Lung (tissue), 12 donors: ENCODE results near the gene FOXR2. TPM values are rescaled to one million over a fixed set of nuclear protein-coding genes. Genes with fewer than 3 reads are reported as not detected.

Experiments
- ATAC-seq: fragments of 200-7000 bp; cut with Tn5 transposase; one replicate; pipeline ENCODE4 v1.9.1; 2020; ENCODE audit warnings: moderate number of reproducible peaks; ENCODE audit not compliant: insufficient read depth, low FRiP score
- DNase-seq, 3 donors: peaks; one replicate each; pipeline ENCODE4 v3.0.0-alpha.2; 2013 to 2017
- H3K27ac ChIP-seq, 2 donors: one replicate each; pipeline ENCODE4 v1.5.1; 2013; ENCODE audit warnings: mild to moderate bottlenecking in 2 of 2, moderate library complexity in 2 of 2, control low read depth in 1 of 2, inconsistent platforms in 1 of 2, low read depth in 1 of 2, low read length in 1 of 2
- H3K27me3 ChIP-seq, 3 donors: one replicate each; pipeline ENCODE4 v1.5.1; 2013; ENCODE audit warnings: low read length in 2 of 3; ENCODE audit not compliant: control insufficient read depth in 3 of 3, insufficient read depth in 3 of 3
- H3K36me3 ChIP-seq, 4 donors: one replicate each; pipeline ENCODE4 v1.5.1; 2013; ENCODE audit warnings: low read length in 4 of 4, mild to moderate bottlenecking in 1 of 4, moderate library complexity in 1 of 4; ENCODE audit not compliant: control insufficient read depth in 4 of 4, insufficient read depth in 4 of 4
- H3K4me1 ChIP-seq, 5 donors: one replicate each; pipeline ENCODE4 v1.5.1; 2013; ENCODE audit warnings: low read length in 5 of 5, mild to moderate bottlenecking in 2 of 5, moderate library complexity in 1 of 5; ENCODE audit not compliant: control insufficient read depth in 5 of 5, insufficient read depth in 5 of 5
- H3K4me3 ChIP-seq: one replicate; pipeline ENCODE4 v1.5.1; 2013; ENCODE audit warnings: mild to moderate bottlenecking, control low read depth, moderate library complexity
- H3K9ac ChIP-seq, 2 donors: one replicate each; pipeline ENCODE4 v1.5.1; 2013; ENCODE audit warnings: low read length in 2 of 2, control low read depth in 1 of 2; ENCODE audit not compliant: insufficient read depth in 1 of 2
- H3K9me3 ChIP-seq, 4 donors: one replicate each; pipeline ENCODE4 v1.5.1; 2013; ENCODE audit warnings: low read length in 3 of 4, mild to moderate bottlenecking in 1 of 4, moderate library complexity in 1 of 4; ENCODE audit not compliant: control insufficient read depth in 4 of 4, insufficient read depth in 3 of 4
- CTCF ChIP-seq: IDR thresholded peaks from 2 replicates; pipeline ENCODE4 v1.5.1; 2012; ENCODE audit warnings: mild to moderate bottlenecking; ENCODE audit errors: control extremely low read depth, extremely low read depth
- WGBS, 2 donors: extraction: QIAGEN DNeasy Blood & Tissue Kit; methylation state at CpG; one replicate each; pipeline ENCODE4 v1.1.7; 2013; 5-methylcytosine and 5-hydroxymethylcytosine counted together
- polyA plus RNA-seq, 2 donors: library from polyadenylated mRNA; stranded (reverse); fragments of 200-250 nt; gene quantifications; one replicate each; pipeline ENCODE4 v1.2.1, GENCODE V29; 2013
- total RNA-seq, 2 donors: library from RNA; depleted of rRNA in 1 of 2; stranded (reverse); fragments of >200 nt in 1 of 2; gene quantifications; one replicate each; pipeline ENCODE4 v1.2.1, GENCODE V29; 2014 to 2021
- donor health status: control.
- donor health status: control.
- donor health status: Bipolar disorder and iron deficiency.
- donor health status: healthy.
- donor health status: DM: yes; HTN: yes; CAD: no.

Gene FOXR2
- total and polyA plus RNA-seq, 4 donors, result not detected

DNA sequence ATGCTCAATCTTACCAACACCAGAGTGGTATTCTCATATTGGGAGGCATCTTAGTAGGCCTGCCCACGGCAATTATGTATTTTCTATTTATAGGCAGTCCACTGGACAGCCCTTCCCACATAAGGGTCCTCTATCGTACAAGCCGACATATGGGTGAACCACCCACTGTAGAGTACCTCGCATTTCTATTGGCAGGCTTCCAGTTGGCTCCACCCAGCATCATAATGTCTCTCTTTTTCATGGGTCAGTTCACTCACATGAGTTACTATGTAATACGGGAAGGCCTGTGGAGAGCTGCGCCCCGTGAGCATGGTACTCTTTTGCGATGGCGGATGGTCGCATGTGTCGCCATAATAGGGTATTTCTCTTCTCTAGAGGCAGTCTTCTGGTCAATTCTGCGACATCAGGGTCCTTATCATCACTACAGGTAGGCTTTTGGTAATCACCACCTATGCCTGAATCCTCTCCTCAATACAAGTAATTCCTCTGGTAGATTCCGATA lies 29.4 kb upstream of the FOXR2 start:
- no peak overlapping the region for H3K4me3 ChIP-seq
- no peak overlapping the region for H3K9ac ChIP-seq
- no peaks in the 10 kb centered on the region for H3K27me3 ChIP-seq
- H3K27ac ChIP-seq, result no peak overlapping the region
- no peaks in the 10 kb centered on the region for H3K36me3 ChIP-seq
- no peak for DNase-seq
- no peak for TF ChIP-seq CTCF
- no peaks in the 10 kb centered on the region for H3K4me1 ChIP-seq
- no peak for ATAC-seq
- peaks cover 0 to 4% (median 2%) of the 10 kb centered on the region in 4 donors for H3K9me3 ChIP-seq
- WGBS, 2 donors, result 86 to 92% methylated on average over 13 of the region's 13 CpGs

GRCh38 chrX:55598333-55598732 lies 24.9 kb upstream of the FOXR2 start:
- H3K27me3 ChIP-seq, result no peaks in the 10 kb centered on the region
- DNase-seq (no peak), ATAC-seq (no peak)
- WGBS, 2 donors, result 74 to 88% methylated on average over 7 of the region's 7 CpGs
- peaks cover 0 to 5% (median 2%) of the 10 kb centered on the region in 4 donors for H3K9me3 ChIP-seq
- H3K4me1 ChIP-seq, result no peaks in the 10 kb centered on the region
- no peak for TF ChIP-seq CTCF
- no peak overlapping the region for H3K4me3 ChIP-seq
- H3K36me3 ChIP-seq, result no peaks in the 10 kb centered on the region
- no peak overlapping the region for H3K9ac ChIP-seq
- no peak overlapping the region for H3K27ac ChIP-seq

DNA sequence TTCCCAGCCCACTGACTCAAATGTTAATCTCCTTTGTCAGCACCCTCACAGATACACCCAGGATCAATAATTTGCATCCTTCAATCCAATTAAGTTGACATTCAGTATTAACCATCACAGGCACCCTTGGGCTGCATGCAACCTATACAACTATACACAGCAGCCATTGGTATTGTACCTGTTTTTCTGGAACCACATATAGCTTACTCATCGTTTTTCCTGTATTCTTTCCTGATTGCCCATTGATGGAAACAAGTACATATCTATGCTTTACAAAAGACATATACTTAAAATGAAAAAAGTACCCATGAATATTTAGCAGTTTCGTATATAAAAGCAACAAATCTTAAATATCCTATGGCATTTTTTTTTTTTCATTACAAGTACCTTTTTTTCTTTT lies 3.7 kb upstream of the FOXR2 start:
- TF ChIP-seq CTCF, result no peak
- ATAC-seq (no peak), DNase-seq (no peak)
- H3K27ac ChIP-seq, result no peak overlapping the region
- H3K36me3 ChIP-seq, result no peaks in the 10 kb centered on the region
- no peak overlapping the region for H3K4me3 ChIP-seq
- H3K4me1 ChIP-seq, result no peaks in the 10 kb centered on the region
- 50 to 83% methylated on average over 2 of the region's 2 CpGs for WGBS, 2 donors
- H3K27me3 ChIP-seq, result no peaks in the 10 kb centered on the region
- H3K9ac ChIP-seq, result no peak overlapping the region
- peaks cover 0 to 4% (median 0%) of the 10 kb centered on the region in 4 donors for H3K9me3 ChIP-seq

GRCh38 chrX:55624403-55624802 lies 1.2 kb downstream of the FOXR2 start:
- Histone ChIP-seq H3K36me3 (no peaks in the 10 kb centered on the region), H3K9ac (no peak overlapping the region), H3K27me3 (no peaks in the 10 kb centered on the region), H3K9me3 (no peaks in the 10 kb centered on the region), H3K4me3 (no peak overlapping the region), H3K27ac (no peak overlapping the region), H3K4me1 (no peaks in the 10 kb centered on the region)
- peak; percentile 83 for ATAC-seq
- no peak for TF ChIP-seq CTCF
- WGBS, 2 donors, result 40 to 75% methylated on average over 5 of the region's 5 CpGs
- DNase-seq, result peak in 2 of 3 donors; percentile 5 to 37
